HG03432 (cell line): ENCODE measurements around the gene ANKMY2.
"Not testable (repeated sequence)": the region's sequence is repeated elsewhere in the genome, so short reads cannot be mapped to it uniquely, and the experiment has no call there.

Experiments used
- ATAC-seq: cut with Tn5 transposase; IDR thresholded peaks from one replicate; pipeline ENCODE4 v1.9.1; 2021; ENCODE audit warnings: mild to moderate bottlenecking, moderate library complexity; ENCODE audit not compliant: unreplicated experiment

The ANKMY2 gene

GRCh38 chr7:16659854-16660497 lies 14.4 kb upstream of the ANKMY2 start:
- not testable (repeated sequence) for ATAC-seq

DNA sequence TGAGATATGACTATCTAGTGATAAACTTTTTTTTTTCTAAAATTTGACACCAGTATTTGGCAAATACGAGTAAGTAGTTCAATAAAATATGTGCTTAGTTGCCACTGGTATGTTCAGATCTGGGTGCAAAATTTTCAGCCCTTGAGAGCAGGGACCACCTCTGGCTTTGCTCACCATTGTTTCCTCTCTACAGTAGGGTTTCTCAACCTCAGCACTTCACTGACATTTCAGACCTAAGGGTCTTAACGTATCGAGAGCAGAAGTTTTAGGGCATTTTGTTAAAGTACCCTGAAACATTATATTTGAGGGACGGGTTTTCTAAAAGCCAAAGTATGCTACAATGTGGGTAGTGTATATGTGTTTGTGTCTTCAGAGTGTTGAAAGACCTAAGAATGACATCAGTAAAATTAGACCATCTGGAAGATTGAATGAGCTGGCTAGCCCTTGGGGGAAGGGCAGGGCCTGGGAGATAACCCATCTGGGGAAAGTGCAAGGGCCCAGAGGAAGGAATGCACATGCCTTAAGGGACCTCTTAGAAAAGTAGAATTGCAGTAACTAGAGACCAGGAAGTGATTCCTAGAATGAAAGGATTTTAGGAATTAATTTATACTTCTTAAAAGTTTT lies 12.2 kb upstream of the ANKMY2 start:
- no peak for ATAC-seq

GRCh38 chr7:16656141-16656540 lies 10.6 kb upstream of the ANKMY2 start:
- no peak for ATAC-seq

GRCh38 chr7:16655394-16655793 lies 9.8 kb upstream of the ANKMY2 start:
- ATAC-seq, result no peak

- no peak for ATAC-seq
Measured at GRCh38 chr7:16652888-16653287, 7.3 kb upstream of the ANKMY2 start.

DNA sequence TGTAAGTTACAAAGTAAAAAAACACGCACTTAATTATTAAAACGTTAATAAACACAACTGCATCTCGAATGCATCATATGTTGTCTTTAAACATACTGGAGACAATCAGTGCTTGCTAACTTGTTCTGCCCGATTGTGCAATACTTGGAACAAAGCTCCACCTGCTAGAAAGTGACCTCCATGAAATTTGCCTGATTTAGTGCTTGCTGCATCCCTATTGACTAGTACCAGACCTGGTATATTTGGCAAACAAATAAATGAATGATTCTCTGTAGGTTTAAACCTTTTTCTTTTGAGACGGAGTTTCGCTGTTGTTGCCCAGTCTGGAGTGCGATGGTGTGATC lies 6.7 kb upstream of the ANKMY2 start:
- no peak for ATAC-seq

DNA sequence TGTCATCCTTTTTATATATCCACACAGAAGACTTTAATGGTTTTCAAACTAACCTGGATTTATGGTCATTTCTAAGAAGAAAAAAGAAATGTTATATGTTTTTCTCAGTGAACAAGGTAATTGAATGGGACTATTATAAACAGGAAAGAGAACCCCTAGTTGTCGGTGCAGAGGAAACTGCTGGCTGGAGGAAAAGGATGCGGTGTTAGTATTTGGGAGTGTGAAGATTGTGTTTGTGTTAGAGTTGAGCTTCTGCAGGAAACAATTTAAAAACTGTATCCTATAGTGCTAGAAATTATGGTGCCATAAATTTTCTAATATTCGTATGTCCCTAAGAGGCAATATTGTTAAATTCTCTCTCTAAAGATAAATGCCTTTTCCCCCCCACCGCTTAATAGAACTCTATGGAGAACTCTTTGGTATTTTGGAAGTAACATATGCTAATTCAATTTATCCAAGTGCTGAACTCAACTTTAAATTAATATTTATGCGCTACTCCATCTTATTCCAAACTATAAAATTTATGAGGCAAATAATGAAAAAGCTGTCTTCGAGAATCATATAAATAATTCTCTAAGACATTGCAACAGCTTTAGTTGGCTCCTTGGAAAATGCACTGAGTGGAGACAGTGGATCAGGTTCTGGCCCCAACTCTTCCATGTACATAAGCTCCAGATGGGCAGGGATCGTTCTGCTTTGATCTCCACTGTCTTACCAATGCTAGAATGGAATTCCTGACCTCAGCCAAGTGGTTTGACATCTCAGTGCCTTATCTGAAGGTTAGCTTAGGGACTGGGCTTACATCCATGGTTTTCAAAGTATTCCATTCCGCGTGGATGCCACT lies 6.1 kb upstream of the ANKMY2 start:
- no peak for ATAC-seq

DNA sequence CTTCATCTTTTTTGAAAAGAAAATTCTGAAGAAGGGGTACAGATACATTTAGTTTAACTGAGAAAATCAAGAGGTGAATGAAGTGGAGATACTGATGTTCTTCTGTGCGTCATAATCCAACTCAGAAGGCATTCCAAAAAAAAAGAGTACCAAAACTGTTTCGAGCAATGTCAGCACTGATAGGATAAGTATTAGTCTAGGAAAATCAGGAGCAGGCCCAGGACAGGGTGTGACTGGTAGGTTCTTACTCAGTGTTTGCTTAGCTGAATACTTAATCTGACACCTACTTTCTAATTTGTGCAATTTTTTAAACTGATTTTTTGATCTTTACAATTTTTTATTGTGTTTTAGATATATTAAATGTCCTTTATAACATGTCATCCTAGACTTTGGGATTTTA lies 4.7 kb upstream of the ANKMY2 start:
- no peak for ATAC-seq

DNA sequence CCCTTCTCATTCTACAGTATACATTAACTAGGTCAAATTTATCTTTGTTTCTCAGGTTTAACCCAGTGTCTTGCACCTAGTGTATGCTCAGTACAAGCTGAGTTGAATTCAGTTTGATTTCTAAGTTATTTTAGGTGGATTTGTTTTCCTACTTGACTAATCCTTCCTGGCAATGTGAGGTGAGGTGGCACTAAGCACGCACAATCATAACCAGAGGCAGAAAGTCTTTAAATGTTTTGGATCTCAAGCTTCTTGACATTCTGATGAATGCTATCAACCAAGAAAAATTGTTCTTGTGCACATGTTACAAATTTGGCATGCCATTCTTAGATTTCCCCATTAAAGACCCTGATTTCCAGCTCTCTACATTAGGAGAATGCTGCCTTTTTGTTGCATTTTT lies 3.6 kb upstream of the ANKMY2 start:
- ATAC-seq, result no peak

DNA sequence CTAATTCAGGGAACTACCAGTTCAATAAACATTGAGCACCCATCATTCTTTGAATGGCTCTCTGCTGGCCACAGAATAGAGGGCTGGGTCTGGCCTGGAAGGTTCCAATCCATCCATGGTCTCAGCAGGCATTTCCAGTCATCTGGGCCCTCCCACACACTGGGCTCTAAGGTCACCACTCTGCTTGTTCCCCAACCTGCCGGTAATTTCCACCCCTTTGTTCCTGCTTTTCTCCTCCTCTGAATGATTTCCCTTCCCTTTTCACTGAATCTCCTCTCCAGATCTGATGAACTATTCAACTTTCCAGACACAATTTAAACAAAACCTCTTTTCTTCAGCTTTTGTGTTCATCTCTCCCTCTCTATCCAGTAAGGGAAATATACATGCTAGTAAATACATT lies 3.0 kb upstream of the ANKMY2 start:
- ATAC-seq, result no peak

DNA sequence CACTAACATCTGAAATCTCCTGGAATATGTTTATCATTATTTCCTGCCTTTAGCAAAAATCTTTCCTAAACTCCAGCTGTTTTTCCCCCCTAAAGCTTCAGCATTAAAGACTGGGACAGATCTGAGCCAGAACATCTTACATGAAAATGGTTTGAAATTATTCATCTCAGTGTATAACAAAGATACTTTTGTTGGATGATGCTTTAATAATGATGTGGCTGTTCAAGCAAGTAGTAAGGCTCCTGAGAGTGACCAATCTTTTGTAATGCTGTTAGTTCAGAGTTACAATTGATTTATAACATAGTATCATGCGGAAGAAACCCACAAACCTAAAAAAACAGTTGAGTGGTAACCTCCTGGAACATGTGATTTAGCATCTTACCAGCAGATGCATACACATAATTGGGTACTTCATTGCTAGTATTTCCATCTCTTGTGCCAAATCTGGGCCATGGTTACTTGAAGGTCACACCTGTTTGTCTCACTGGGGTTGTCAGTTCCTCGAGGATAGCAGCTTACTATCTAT lies 1.9 kb upstream of the ANKMY2 start:
- ATAC-seq, result no peak

DNA sequence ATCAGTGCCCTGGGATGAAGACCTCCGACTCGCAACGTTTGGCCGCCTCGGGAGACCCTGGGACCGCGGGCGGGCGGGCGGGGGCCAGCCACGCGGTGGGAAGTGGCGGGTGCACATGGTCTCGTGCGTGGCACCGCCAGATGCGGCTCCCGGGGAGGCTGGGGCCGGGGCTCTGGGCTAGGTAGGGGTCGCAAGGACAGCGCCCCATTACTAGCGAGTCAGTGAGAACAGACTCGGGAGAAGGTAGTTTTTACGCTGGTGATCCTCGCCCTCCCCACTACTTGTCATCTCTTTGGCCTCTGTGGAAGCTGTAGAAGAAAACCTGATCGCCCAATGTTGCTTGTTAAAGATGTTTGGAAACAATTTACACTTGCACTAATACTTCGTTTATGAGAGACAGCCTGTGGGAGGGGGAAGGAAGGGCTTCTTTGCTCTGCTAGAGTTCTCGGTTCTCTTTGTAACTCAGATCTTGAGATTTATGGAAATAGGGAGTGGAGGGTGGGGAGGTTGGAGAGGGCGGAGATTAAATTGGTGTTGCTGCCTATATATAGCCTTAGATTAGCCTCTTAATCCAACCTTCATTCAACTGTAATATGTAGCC lies 1.0 kb upstream of the ANKMY2 start:
- ATAC-seq, result peak; percentile 0

- peak; percentile 10 for ATAC-seq
Measured at GRCh38 chr7:16644636-16645592, 640 bp downstream of the ANKMY2 start.

DNA sequence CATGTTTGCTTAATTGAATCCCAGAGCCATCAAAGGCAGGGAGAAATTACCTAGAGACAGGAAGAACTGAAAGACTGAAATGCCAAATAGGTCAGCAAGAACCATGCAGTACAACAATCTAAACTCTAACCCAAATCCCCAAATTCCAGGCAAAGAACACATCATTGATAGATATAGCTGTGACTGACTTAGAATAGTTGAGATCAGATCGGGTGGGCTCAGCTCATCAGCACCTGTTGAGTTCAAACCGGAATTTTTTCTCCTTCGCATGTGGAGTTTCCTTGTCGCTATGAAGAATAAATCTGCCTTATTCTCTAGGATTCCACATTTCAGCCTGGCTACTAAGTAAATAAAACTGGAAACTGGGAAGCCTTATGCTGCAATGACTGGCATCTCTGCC lies 1.4 kb downstream of the ANKMY2 start:
- no peak for ATAC-seq

- ATAC-seq, result no peak
Measured at GRCh38 chr7:16638282-16639280, 7.0 kb downstream of the ANKMY2 start.

DNA sequence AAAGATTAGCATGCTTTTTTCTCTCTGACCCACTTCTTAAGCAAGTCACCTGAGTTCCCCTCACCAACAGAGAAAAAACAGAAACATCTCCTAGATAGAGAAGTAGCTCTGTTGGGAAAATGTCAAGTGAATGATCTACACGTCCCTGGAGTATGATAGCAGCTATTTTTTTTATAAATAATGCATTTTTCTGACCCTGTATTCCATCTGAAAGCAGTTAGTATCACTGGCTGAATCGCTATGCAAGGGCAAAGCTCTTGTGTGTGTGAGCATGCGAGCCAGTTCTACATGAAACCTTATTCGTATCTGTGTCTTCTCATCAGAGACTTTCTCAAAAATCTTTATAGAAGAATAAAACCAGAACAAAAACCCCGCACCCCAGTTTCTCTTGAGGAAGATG lies 8.2 kb downstream of the ANKMY2 start:
- ATAC-seq, result no peak

- no peak for ATAC-seq
Measured at GRCh38 chr7:16636555-16637101, 8.9 kb downstream of the ANKMY2 start.

GRCh38 chr7:16634271-16634738 lies 11.2 kb downstream of the ANKMY2 start:
- ATAC-seq, result no peak

DNA sequence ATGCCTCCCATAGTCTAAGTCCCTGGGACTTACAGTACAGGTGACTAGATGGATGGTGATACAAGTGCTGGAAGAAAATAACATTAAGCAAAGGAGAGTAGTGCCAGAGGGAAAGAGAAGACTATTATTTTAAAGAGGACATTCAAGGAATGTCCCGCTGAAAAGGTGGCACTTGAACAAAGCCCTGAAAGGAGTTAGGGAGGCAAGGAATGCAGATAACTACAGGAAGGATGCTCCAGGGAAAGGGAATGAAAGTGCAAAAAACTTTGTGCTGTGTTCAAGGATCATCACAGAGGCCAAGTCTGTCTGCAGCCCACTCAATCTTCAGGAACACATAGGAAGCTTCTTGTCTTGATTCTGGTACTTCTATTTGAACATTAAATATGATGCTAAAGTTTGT lies 14.9 kb downstream of the ANKMY2 start:
- ATAC-seq, result no peak
